ENCODE results near the gene PTTG1. TPM values are rescaled to one million over a fixed set of nuclear protein-coding genes. Genes with fewer than 3 reads are reported as not detected.
A peak's percentile ranks its signal among the peaks of the same experiment; 100 is the strongest.

The PTTG1 gene
- total RNA-seq, 6 donors from 2014 or later, result 4.3 to 34.8 (median 9.6) TPM

- DNase-seq (peak in 1 of 2 donors; percentile 67), ATAC-seq (ENCODE audit: low FRiP score in 2 of 2) (peak; percentile 75 to 90)
- no peak for TF ChIP-seq POLR2A (IDR thresholded peaks at IDR 0.05)
- peak; percentile 13 to 69 (median 60) for TF ChIP-seq CTCF (IDR thresholded peaks at IDR 0.05)
- peak overlapping the region in 3 of 4 donors; percentile 28 to 52 (median 50) for H3K4me3 ChIP-seq
- H3K36me3 ChIP-seq, result no peaks in the 10 kb centered on the region
- WGBS, 2 donors, result 1 to 3% methylated on average over 16 to 18 of the region's 18 CpGs
- H3K27ac ChIP-seq, result peak overlapping the region in 3 of 4 donors; percentile 35 to 72 (median 52)
- no peaks in the 10 kb centered on the region for H3K9me3 ChIP-seq
- H3K27me3 ChIP-seq, result no peaks in the 10 kb centered on the region
- H3K4me1 ChIP-seq, result peaks cover 7 to 9% (median 7%) of the 10 kb centered on the region in 4 donors
These were observed 16.9 kb downstream of the PTTG1 start for GRCh38 chr5:160438316-160439204.

GRCh38 chr5:160439205-160439600 is 17.5 kb downstream of the PTTG1 start:
- DNase-seq, result peak; percentile 16 to 88
- no peaks in the 10 kb centered on the region for H3K9me3 ChIP-seq
- peak; percentile 93 to 97 for ATAC-seq (ENCODE audit: low FRiP score in 2 of 2)
- H3K27me3 ChIP-seq, result no peaks in the 10 kb centered on the region
- TF ChIP-seq EP300 (IDR thresholded peaks at IDR 0.05) (no peak), POLR2A (IDR thresholded peaks at IDR 0.05) (no peak), CTCF (IDR thresholded peaks at IDR 0.05) (peak; percentile 82 to 96 (median 88)), POLR2AphosphoS5 (IDR thresholded peaks at IDR 0.05) (peak in 1 of 2 donors; percentile 11)
- peak overlapping the region in 3 of 4 donors; percentile 35 to 72 (median 52) for H3K27ac ChIP-seq
- H3K4me3 ChIP-seq, result peak overlapping the region in 3 of 4 donors; percentile 28 to 52 (median 50)
- peaks cover 7 to 9% (median 7%) of the 10 kb centered on the region in 4 donors for H3K4me1 ChIP-seq
- H3K36me3 ChIP-seq, result no peaks in the 10 kb centered on the region
- 0 to 1% methylated on average over 11 of the region's 11 CpGs for WGBS, 2 donors

GRCh38 chr5:160441311-160441781 is 19.7 kb downstream of the PTTG1 start:
- Histone ChIP-seq H3K27me3 (no peaks in the 10 kb centered on the region), H3K4me3 (no peak overlapping the region), H3K36me3 (no peaks in the 10 kb centered on the region), H3K4me1 (peaks cover 7 to 9% (median 7%) of the 10 kb centered on the region in 4 donors), H3K9me3 (no peaks in the 10 kb centered on the region), H3K27ac (no peak overlapping the region)
- no peak for DNase-seq
- no peak for ATAC-seq (ENCODE audit: low FRiP score in 2 of 2)
- no peak for TF ChIP-seq POLR2A (IDR thresholded peaks at IDR 0.05)
- no peak for TF ChIP-seq CTCF (IDR thresholded peaks at IDR 0.05)
- no peak for TF ChIP-seq EP300 (IDR thresholded peaks at IDR 0.05)
- TF ChIP-seq POLR2AphosphoS5 (IDR thresholded peaks at IDR 0.05), result no peak
- 25 to 47% methylated on average over 1 of the region's 1 CpG for WGBS, 2 donors

- DNase-seq (no peak), ATAC-seq (ENCODE audit: low FRiP score in 2 of 2) (no peak)
- H3K27me3 ChIP-seq, result no peaks in the 10 kb centered on the region
- peaks cover 7 to 9% (median 7%) of the 10 kb centered on the region in 4 donors for H3K4me1 ChIP-seq
- no peaks in the 10 kb centered on the region for H3K9me3 ChIP-seq
- WGBS, 2 donors, result 64 to 68% methylated on average over 4 of the region's 4 CpGs
- no peaks in the 10 kb centered on the region for H3K36me3 ChIP-seq
- TF ChIP-seq EP300 (IDR thresholded peaks at IDR 0.05), result no peak
- no peak for TF ChIP-seq POLR2AphosphoS5 (IDR thresholded peaks at IDR 0.05)
- no peak for TF ChIP-seq CTCF (IDR thresholded peaks at IDR 0.05)
- no peak for TF ChIP-seq POLR2A (IDR thresholded peaks at IDR 0.05)
- H3K4me3 ChIP-seq, result no peak overlapping the region
- H3K27ac ChIP-seq, result no peak overlapping the region
These were observed 21.3 kb downstream of the PTTG1 start for GRCh38 chr5:160442824-160443431.
